Activated T-cell treated with anti-CD3 and anti-CD28 coated beads for 24 hours (primary cell): ENCODE data around the gene ZNF205.
"Not testable (repeated sequence)": the region's sequence is repeated elsewhere in the genome, so short reads cannot be mapped to it uniquely, and the experiment has no call there.

Experiments
- DNase-seq: peaks from one replicate; pipeline ENCODE4 v3.0.0-alpha.2; 2020; ENCODE audit warnings: low read depth

Gene ZNF205

GRCh38 chr16:3131755-3132377 is 19.5 kb downstream of the ZNF205 start:
- DNase-seq, result no peak

GRCh38 chr16:3133844-3134243 is 21.5 kb downstream of the ZNF205 start:
- no peak for DNase-seq

DNA sequence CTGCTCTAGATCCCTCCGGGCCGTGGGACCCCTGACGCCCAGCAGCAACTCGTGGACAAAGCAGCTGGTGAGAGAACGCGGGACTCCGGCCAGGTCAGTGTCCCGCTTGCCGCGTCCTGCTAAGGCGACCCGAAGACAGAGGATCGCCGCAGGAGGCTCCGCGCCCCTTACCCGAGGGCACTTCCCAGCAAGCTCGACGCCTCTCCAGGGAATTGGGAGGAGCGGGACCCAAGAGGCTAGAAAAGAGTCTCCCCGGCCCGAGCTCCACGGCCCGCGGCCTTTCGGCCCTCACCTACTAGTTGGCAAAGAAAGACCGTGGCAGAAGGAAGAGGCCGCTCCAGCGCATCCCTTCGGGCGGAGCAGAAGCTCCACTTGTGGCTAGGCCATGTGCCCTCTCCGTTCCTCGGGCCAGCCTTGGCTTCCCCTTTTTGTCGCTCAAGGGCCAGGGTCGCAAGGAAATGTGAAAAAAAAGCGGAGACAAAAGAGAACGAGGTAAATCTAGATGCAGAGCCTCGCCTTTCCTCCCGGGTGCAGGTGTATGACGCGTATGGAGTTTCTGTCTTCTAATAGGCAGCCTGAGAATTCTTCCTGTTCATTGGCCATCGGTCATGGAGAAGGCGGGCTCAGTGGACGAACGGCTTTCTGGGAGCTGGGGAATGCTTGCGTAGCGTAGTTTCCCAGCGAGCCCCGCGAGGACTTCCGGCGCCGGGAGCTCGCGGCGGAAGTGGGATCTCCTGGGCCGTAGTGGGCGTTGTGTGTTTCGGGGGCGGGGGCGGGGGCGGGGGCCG is 22.1 kb downstream of the ZNF205 start, which contains the start of gene ZNF213:
TSS of gene ZNF213 (plus strand) at position 692 of the 788 bp plus-strand sequence. CDS start 2,252 bp downstream, outside the sequence.
- DNase-seq, result peak; percentile 90

DNA sequence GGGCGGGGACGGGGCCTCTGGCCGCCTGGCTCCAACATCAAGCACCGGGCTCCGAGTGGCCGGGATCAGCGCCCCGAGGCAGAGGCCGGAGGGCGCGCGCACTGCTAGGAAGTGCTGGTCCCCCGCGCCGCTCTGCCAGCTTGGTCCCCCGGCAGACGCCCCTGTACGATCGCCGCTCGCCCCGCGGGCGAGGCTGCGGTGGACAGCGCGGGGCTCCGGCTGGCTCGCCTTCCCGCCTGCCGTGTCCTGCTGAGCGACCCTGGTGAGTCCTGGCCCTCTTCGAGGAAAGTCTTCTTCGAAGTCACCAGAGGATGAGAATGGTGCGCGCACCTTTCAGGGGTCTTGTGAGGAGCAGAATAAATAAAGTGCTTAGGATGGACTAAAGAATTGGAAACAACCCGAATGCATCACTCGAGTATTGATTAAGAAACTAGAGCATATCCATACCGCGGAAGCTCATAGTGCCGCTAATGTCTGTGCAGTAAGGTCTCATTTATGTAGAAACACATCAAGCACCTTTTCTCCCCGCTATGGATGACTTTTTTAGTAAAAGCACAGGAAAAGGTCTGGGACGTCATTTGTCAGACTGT is 22.8 kb downstream of the ZNF205 start:
- no peak for DNase-seq

- DNase-seq, result no peak
Measured at GRCh38 chr16:3137267-3137666, 24.9 kb downstream of the ZNF205 start.

GRCh38 chr16:3138342-3138741 is 26.0 kb downstream of the ZNF205 start:
- DNase-seq, result no peak

DNA sequence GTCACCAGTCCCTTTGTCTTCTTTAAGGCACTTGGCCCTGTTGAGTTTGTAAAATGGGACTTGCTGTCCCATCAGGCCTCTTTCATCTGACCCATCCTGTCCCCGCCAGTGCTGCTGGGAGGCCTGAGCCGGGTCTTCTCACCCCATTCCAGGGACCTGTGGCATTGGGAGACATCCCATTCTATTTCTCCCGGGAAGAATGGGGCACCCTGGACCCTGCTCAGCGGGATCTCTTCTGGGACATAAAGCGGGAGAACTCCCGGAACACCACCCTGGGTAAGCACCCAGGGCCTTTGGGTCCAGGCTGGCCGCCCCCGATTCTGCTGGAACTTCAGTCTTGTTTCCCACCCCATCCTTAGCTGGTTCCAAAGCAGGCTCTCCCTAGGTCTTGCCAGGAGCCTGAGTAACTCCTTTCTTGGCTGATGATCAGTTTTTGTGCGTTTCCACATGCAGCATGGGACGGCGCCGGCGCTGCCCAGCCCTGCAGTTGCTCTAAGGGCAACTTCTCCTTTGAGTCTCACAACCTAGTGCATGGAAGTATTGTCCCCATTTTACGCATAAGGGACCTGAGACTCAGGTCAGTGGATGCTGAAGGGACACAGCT is 26.5 kb downstream of the ZNF205 start:
- no peak for DNase-seq

- DNase-seq, result not testable (repeated sequence)
Measured at GRCh38 chr16:3139561-3139960, 27.2 kb downstream of the ZNF205 start.

GRCh38 chr16:3140603-3141427 is 28.4 kb downstream of the ZNF205 start:
- DNase-seq, result no peak

GRCh38 chr16:3141781-3142311 is 29.5 kb downstream of the ZNF205 start:
- DNase-seq, result no peak

- DNase-seq, result no peak
Measured at GRCh38 chr16:3142327-3142726, 29.9 kb downstream of the ZNF205 start.

DNA sequence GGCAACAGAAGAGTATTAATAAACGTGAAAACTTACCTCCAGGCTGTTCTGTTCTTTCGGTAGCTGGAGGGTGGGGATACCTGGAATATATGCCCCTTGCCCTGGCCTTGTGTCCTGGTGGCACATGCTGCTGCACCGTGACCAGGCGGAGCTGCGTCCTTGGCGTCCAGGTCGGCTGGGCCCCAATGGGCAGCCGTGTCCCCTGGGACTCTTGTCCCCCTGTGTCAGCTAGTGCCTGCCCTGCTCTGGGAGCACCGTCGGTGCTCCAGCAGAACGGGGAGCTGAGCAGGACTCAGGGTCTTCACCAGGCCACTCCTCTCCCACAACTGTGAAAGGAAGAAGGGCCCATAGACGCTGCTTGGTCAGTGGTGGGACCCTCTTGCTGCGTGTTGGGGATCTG is 30.4 kb downstream of the ZNF205 start:
- DNase-seq, result no peak

GRCh38 chr16:3143189-3143588 is 30.8 kb downstream of the ZNF205 start:
- no peak for DNase-seq

- no peak for DNase-seq
Measured at GRCh38 chr16:3143598-3144320, 31.4 kb downstream of the ZNF205 start.

DNA sequence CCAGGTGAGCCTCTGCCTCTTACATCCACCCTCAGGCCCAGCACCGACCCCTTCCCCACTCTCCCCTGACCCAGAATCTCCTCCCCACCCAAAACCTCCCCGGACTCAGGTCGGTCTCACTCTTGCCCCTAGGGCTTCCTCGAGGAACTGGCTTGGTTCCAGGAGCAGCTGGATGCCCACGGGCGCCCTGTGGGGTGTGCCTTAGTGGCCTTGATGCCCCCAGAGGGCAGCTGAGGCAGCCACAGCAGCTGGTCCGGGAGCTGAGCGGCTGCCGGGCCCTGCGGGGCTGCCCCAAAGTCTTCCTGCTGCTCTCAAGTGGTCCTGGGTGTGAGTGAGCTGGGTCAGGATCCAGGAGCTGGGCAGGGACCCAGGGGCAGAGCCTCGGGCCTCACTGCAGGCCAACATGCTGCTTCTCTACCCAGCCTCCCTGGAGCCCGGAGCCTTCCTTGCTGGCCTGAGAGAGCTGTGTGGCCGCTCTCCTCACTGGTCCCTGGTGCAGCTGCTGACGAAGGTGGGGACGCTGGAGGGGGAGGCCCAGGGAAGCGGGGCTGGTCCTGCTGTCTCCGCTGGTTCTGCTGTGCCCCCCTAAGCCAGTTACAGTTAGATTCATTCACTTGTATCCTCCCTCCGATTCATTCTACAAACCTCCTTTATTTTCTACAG is 32.1 kb downstream of the ZNF205 start:
- DNase-seq, result no peak

DNA sequence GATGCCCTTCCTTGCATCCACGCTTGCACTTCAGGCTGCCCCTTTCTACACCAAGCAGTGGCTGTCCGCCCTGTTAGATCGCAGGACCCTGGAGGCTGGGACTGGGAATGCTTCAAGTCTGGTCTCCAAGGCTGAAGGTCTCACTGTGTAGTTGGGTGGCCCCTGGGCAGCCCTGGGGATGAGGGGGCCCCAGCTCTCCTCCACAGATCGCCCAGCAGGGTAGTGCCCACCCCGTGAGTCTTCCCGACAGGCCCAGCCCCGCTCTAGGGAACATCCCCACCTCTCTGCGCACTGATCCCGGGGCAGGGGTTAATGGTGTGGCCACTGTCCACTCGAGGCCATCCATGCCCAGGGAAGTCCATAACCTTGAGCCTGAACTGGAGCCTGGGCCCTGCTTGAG is 32.8 kb downstream of the ZNF205 start:
- no peak for DNase-seq

DNA sequence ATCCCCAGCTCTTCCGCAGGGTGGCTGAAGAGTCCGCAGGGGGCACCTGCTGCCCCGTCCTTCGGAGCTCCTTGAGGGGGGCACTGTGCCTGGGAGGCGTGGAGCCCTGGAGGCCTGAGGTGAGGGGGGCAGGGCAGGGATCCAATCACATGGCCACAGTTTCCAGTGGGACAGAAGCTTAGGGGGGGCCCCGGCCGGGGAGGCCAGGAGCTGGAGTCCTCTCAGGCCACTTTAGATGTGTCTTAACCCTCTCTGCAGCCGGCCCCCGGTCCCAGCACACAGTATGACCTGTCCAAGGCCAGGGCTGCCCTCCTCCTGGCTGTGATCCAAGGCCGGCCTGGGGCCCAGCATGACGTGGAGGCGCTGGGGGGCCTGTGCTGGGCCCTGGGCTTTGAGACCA is 33.3 kb downstream of the ZNF205 start:
- DNase-seq, result no peak

GRCh38 chr16:3147046-3147756 is 34.8 kb downstream of the ZNF205 start:
- DNase-seq, result no peak

DNA sequence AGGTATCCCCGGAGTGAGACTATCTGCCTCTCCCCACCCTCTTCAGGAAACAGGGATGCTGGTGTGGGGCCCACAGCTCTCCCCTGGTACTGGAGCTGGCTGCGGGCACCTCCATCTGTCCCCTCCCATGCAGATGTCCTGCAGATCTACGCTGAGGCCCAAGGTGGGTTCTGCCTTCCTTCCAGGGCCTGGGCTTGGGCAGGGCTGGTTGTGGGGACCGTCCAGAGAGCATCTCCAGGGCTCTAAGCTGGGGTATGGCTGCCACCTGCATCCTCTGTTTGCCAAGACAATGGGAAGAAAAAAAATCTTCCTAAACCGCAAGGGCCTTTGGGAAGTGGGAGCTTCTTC is 35.3 kb downstream of the ZNF205 start:
- DNase-seq, result no peak
